Astrocyte (in vitro differentiated cells and primary cell): ENCODE results near the gene SYCP2. TPM values are rescaled to one million over a fixed set of nuclear protein-coding genes. Genes with fewer than 3 reads are reported as not detected.
A peak's percentile ranks its signal among the peaks of the same experiment; 100 is the strongest.

Source experiments
- DNase-seq: peaks from one replicate; pipeline ENCODE4 v3.0.0-alpha.2; 2010; ENCODE audit warnings: low read depth
- FAIRE-seq: peaks from 2 replicates; lab custom pipeline; 2011; peaks lifted over from hg19 to GRCh38; lab: Jason Lieb, UNC
- H2AFZ ChIP-seq: 2 replicates; pipeline ENCODE4 v1.6.0; 2012; ENCODE audit warnings: low read depth, low read length, inconsistent platforms
- H3K27ac ChIP-seq: 2 replicates; pipeline ENCODE4 v1.5.1; 2011; ENCODE audit warnings: low read depth, low read length, inconsistent platforms
- H3K27me3 ChIP-seq: 2 replicates; pipeline ENCODE4 v1.6.0; 2011; ENCODE audit warnings: low read length, inconsistent platforms; ENCODE audit not compliant: insufficient read depth
- H3K36me3 ChIP-seq: 2 replicates; pipeline ENCODE4 v1.5.1; 2011; ENCODE audit warnings: low read length, inconsistent platforms; ENCODE audit not compliant: insufficient read depth
- H3K4me1 ChIP-seq: 2 replicates; pipeline ENCODE4 v1.5.1; 2011; ENCODE audit warnings: low read length, inconsistent platforms; ENCODE audit not compliant: insufficient read depth
- H3K4me2 ChIP-seq: 2 replicates; pipeline ENCODE4 v1.6.0; 2012; ENCODE audit warnings: low read length, inconsistent platforms
- H3K4me3 ChIP-seq: 2 replicates; pipeline ENCODE4 v1.5.1; 2011; ENCODE audit warnings: low read depth, mild to moderate bottlenecking, low read length, inconsistent platforms; ENCODE audit not compliant: insufficient read depth
- H3K79me2 ChIP-seq: 2 replicates; pipeline ENCODE4 v1.6.0; 2012; ENCODE audit warnings: mild to moderate bottlenecking, low read length, inconsistent platforms; ENCODE audit not compliant: insufficient read depth
- H3K9ac ChIP-seq: 2 replicates; pipeline ENCODE4 v1.6.0; 2012; ENCODE audit warnings: mild to moderate bottlenecking, low read length, inconsistent platforms
- H3K9me3 ChIP-seq: 2 replicates; pipeline ENCODE4 v1.5.1; 2012; ENCODE audit warnings: low read depth, mild to moderate bottlenecking, low read length, inconsistent platforms; ENCODE audit not compliant: insufficient read depth
- H4K20me1 ChIP-seq: 2 replicates; pipeline ENCODE4 v1.6.0; 2012; ENCODE audit warnings: low read length, inconsistent platforms; ENCODE audit not compliant: insufficient read depth
- H3K27ac Mint-ChIP-seq: one replicate; pipeline ENCODE4 v1.8.0; 2021; ENCODE audit warnings: mild to moderate bottlenecking, mixed read lengths; ENCODE audit not compliant: unreplicated experiment
- H3K27me3 Mint-ChIP-seq: one replicate; pipeline ENCODE4 v1.8.0; 2021; ENCODE audit warnings: low read depth, mixed read lengths; ENCODE audit not compliant: unreplicated experiment
- H3K36me3 Mint-ChIP-seq: one replicate; pipeline ENCODE4 v1.8.0; 2021; ENCODE audit warnings: low read depth, mixed read lengths; ENCODE audit not compliant: unreplicated experiment
- H3K4me1 Mint-ChIP-seq: one replicate; pipeline ENCODE4 v1.8.0; 2021; ENCODE audit warnings: low read depth, mixed read lengths; ENCODE audit not compliant: unreplicated experiment
- H3K4me3 Mint-ChIP-seq: one replicate; pipeline ENCODE4 v1.8.0; 2021; ENCODE audit warnings: mild to moderate bottlenecking, moderate library complexity, mixed read lengths; ENCODE audit not compliant: unreplicated experiment
- H3K9me3 Mint-ChIP-seq: one replicate; pipeline ENCODE4 v1.8.0; 2021; ENCODE audit warnings: mild to moderate bottlenecking, mixed read lengths; ENCODE audit not compliant: unreplicated experiment
- EZH2 ChIP-seq: IDR thresholded peaks from 2 replicates; pipeline ENCODE4 v1.6.1; 2012; ENCODE audit warnings: mild to moderate bottlenecking, low read length, inconsistent platforms; ENCODE audit not compliant: insufficient read depth
- total RNA-seq: library from RNA; stranded (reverse); gene quantifications from 2 replicates; pipeline ENCODE4 v1.2.1, GENCODE V29; 2021
- TF ChIP-seq, protein P1 (sequence below): IDR thresholded peaks from 2 replicates; pipeline ENCODE4 v1.5.1; 2011; ENCODE audit warnings: low read depth, mild to moderate bottlenecking, inconsistent platforms, low read length, moderate library complexity; ENCODE audit not compliant: insufficient read depth

SYCP2 gene
- total RNA-seq, 1 donor from 2014 or later: 0.27 TPM

DNA sequence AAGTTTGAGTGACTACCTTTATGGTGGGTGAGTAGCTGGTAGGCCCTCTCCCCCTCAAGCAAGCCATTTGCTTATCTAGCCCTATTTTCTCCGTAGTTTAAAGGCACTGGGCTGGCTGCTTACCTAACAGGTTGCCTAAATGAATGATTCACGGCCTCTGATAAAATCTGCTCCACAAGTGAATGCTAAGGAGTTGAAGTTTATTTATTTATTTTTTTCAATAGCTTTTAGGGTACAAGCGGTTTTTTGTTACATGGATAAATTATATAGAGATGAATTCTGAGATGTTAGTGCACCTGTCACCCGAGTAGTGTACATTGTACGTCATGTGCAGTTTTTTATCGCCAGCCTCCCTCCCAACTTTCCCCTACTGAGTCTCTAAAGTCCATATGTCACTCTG lies 16.5 kb upstream of the SYCP2 start:
- TF ChIP-seq EZH2: no peak
- TF ChIP-seq, protein P1, sequence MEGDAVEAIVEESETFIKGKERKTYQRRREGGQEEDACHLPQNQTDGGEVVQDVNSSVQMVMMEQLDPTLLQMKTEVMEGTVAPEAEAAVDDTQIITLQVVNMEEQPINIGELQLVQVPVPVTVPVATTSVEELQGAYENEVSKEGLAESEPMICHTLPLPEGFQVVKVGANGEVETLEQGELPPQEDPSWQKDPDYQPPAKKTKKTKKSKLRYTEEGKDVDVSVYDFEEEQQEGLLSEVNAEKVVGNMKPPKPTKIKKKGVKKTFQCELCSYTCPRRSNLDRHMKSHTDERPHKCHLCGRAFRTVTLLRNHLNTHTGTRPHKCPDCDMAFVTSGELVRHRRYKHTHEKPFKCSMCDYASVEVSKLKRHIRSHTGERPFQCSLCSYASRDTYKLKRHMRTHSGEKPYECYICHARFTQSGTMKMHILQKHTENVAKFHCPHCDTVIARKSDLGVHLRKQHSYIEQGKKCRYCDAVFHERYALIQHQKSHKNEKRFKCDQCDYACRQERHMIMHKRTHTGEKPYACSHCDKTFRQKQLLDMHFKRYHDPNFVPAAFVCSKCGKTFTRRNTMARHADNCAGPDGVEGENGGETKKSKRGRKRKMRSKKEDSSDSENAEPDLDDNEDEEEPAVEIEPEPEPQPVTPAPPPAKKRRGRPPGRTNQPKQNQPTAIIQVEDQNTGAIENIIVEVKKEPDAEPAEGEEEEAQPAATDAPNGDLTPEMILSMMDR: no peak
- H3K36me3 ChIP-seq: no peaks in the 10 kb centered on the region
- H2AFZ ChIP-seq: no peak overlapping the region
- H3K79me2 ChIP-seq: no peaks in the 10 kb centered on the region
- H3K4me2 ChIP-seq: no peak overlapping the region
- Mint-ChIP-seq H3K9me3 (no peaks in the 10 kb centered on the region), H3K4me3 (no peak overlapping the region), H3K4me1 (peaks cover 14% of the 10 kb centered on the region), H3K27ac (no peak overlapping the region), H3K36me3 (no peaks in the 10 kb centered on the region), H3K27me3 (peaks cover under 1% of the 10 kb centered on the region)
- no peak overlapping the region for H3K27ac ChIP-seq
- FAIRE-seq (no peak), DNase-seq (no peak)
- no peaks in the 10 kb centered on the region for H3K27me3 ChIP-seq
- H3K4me1 ChIP-seq: no peaks in the 10 kb centered on the region
- H3K9ac ChIP-seq: no peak overlapping the region
- H3K4me3 ChIP-seq: no peak overlapping the region
- no peaks in the 10 kb centered on the region for H4K20me1 ChIP-seq
- no peaks in the 10 kb centered on the region for H3K9me3 ChIP-seq

DNA sequence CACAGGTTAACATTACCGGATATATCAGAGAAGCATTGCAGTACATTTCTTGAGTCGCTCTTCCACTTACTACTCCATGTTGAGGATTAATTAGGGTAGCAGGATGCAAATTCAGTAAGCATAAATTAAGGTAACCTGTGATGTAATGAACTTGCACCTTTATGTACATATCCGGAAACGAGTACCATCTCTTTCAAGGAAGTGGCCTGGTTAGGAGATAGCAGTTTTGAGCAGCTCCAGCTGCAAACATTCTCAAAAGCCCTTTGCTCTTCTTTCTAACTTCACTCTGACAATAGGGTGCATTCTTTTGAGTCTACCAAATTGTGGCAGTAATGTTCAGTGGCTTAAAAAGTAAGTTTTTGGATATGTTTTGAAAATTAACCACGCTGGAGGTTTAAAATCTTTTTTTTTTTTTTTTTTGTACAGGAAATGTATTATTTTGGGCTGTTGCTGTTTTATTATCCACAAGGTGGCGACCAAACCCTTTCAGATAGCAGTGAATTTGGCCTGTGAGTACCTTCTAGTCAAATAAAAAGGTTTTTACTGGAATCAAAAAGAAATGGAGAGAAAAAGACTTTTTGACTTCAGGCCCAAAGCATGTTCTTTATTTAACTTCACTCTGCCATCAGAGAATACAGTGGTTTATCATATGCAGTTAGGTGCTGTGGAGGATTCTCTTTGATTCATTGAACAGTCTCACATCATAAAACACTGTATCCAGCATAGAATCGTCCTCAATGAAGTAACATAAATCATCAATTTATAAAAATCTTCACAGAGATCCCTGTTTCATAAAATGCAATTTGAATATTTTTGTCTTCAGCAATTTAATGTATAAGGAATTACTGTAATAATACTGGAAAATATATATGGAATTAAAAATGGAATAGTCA lies 15.6 kb upstream of the SYCP2 start:
- H3K27me3 Mint-ChIP-seq: no peaks in the 10 kb centered on the region
- no peak overlapping the region for H3K27ac Mint-ChIP-seq
- Histone ChIP-seq H4K20me1 (no peaks in the 10 kb centered on the region), H3K36me3 (peaks cover 4% of the 10 kb centered on the region), H3K9ac (no peak overlapping the region), H3K9me3 (no peaks in the 10 kb centered on the region), H3K27ac (no peak overlapping the region), H2AFZ (no peak overlapping the region), H3K27me3 (no peaks in the 10 kb centered on the region), H3K4me2 (no peak overlapping the region), H3K79me2 (no peaks in the 10 kb centered on the region), H3K4me3 (no peak overlapping the region), H3K4me1 (no peaks in the 10 kb centered on the region)
- no peaks in the 10 kb centered on the region for H3K36me3 Mint-ChIP-seq
- H3K4me1 Mint-ChIP-seq: peaks cover 17% of the 10 kb centered on the region
- TF ChIP-seq EZH2: no peak
- TF ChIP-seq, protein P1: peak; percentile 79
- FAIRE-seq: peak; percentile 37
- H3K9me3 Mint-ChIP-seq: no peaks in the 10 kb centered on the region
- DNase-seq: no peak
- no peak overlapping the region for H3K4me3 Mint-ChIP-seq

DNA sequence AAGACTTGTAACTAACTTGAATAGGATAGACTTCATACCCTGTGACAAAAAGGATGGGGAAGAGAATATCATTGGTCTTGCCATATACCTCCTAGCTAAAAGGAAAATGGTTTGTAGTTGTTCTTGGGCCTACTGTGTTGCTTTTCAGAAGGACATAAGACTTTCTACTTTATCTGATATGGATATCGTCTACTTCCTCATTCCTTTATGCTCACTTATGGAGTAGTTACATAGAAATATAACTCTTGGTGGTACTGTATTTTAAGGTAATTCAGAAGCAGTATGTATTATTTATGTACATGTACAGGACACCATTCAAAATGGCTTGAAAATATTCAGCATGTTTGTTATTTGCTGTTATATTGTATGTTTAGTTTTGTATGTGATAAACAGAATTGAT lies 14.8 kb upstream of the SYCP2 start:
- no peaks in the 10 kb centered on the region for H3K79me2 ChIP-seq
- no peaks in the 10 kb centered on the region for H3K27me3 ChIP-seq
- Mint-ChIP-seq H3K27me3 (no peaks in the 10 kb centered on the region), H3K27ac (no peak overlapping the region), H3K9me3 (no peaks in the 10 kb centered on the region), H3K4me1 (peaks cover 17% of the 10 kb centered on the region), H3K36me3 (no peaks in the 10 kb centered on the region), H3K4me3 (no peak overlapping the region)
- no peaks in the 10 kb centered on the region for H3K9me3 ChIP-seq
- H3K27ac ChIP-seq: no peak overlapping the region
- H3K4me3 ChIP-seq: no peak overlapping the region
- FAIRE-seq (no peak), DNase-seq (no peak)
- no peak overlapping the region for H2AFZ ChIP-seq
- no peaks in the 10 kb centered on the region for H3K4me1 ChIP-seq
- no peak overlapping the region for H3K9ac ChIP-seq
- H3K36me3 ChIP-seq: peaks cover 4% of the 10 kb centered on the region
- TF ChIP-seq, protein P1: no peak
- TF ChIP-seq EZH2: no peak
- H3K4me2 ChIP-seq: no peak overlapping the region
- H4K20me1 ChIP-seq: no peaks in the 10 kb centered on the region
